Myocyte (in vitro differentiated cells): ENCODE data around the gene RXFP3. TPM values are rescaled to one million over a fixed set of nuclear protein-coding genes. Genes with fewer than 3 reads are reported as not detected.

Experiments used
- DNase-seq: peaks from one replicate; pipeline ENCODE4 v3.0.0-alpha.2; 2012; ENCODE audit warnings: low read depth
- total RNA-seq: library from RNA; depleted of rRNA; stranded (reverse); fragments of >200 nt; gene quantifications from 2 replicates; pipeline ENCODE4 v1.2.3, GENCODE V29; 2014

RXFP3 gene
- total RNA-seq, 1 donor from 2014 or later, result not detected

GRCh38 chr5:33978306-33978705 lies 42.1 kb downstream of the RXFP3 start:
- no peak for DNase-seq

GRCh38 chr5:33980030-33980429 lies 43.8 kb downstream of the RXFP3 start:
- DNase-seq, result no peak

- peak; percentile 72 for DNase-seq
These were observed 45.4 kb downstream of the RXFP3 start for GRCh38 chr5:33981408-33982162.

- DNase-seq, result no peak
These were observed 48.0 kb downstream of the RXFP3 start for GRCh38 chr5:33984178-33984577.

GRCh38 chr5:33984671-33985124 lies 48.5 kb downstream of the RXFP3 start, which contains the start of gene SLC45A2:
SLC45A2 (minus strand) TSS chr5:33984693; CDS start chr5:33984583, 110 bp downstream.
- DNase-seq, result peak; percentile 57

- DNase-seq, result no peak
These were observed 49.3 kb downstream of the RXFP3 start for GRCh38 chr5:33985447-33985846.

Other genes with a start within 250 kb of the RXFP3 start
- 21.4 and 22.0 TPM in 2 replicates for gene ADAMTS12, start 44.4 kb upstream of the RXFP3 start, total RNA-seq
- 0.05 and 0.37 TPM in 2 replicates for gene SLC45A2, start 48.3 kb downstream of the RXFP3 start, total RNA-seq
- gene AMACR, start 71.7 kb downstream of the RXFP3 start, total RNA-seq, result 9.2 and 45.7 TPM in 2 replicates
- gene C1QTNF3, start 106.8 kb downstream of the RXFP3 start, total RNA-seq, result 1.8 and 3.0 TPM in 2 replicates